SKM-1 (cell line): ENCODE data around the gene NSG1.

Experiments
- DNase-seq: peaks from one replicate; lab custom pipeline; 2025; ENCODE audit not compliant: unreplicated experiment; lab: John Stamatoyannopoulos, UW

The NSG1 gene

GRCh38 chr4:4430492-4431195 is 43.7 kb downstream of the NSG1 start:
- DNase-seq = peak; percentile 14

- no peak for DNase-seq
Measured at GRCh38 chr4:4432341-4433125, 45.6 kb downstream of the NSG1 start.

- no peak for DNase-seq
Measured at GRCh38 chr4:4433941-4434340, 47.0 kb downstream of the NSG1 start.

- DNase-seq = no peak
Measured at GRCh38 chr4:4436244-4436823, 49.4 kb downstream of the NSG1 start.

- no peak for DNase-seq
Measured at GRCh38 chr4:4437798-4438470, 51.0 kb downstream of the NSG1 start.

GRCh38 chr4:4438891-4439290 is 52.0 kb downstream of the NSG1 start:
- no peak for DNase-seq

- no peak for DNase-seq
Measured at GRCh38 chr4:4439782-4440181, 52.9 kb downstream of the NSG1 start.

GRCh38 chr4:4440333-4441061 is 53.6 kb downstream of the NSG1 start:
- DNase-seq = no peak

GRCh38 chr4:4443821-4444220 is 56.9 kb downstream of the NSG1 start:
- no peak for DNase-seq

- DNase-seq = no peak
Measured at GRCh38 chr4:4446434-4446833, 59.5 kb downstream of the NSG1 start.

- no peak for DNase-seq
Measured at GRCh38 chr4:4455210-4455865, 68.4 kb downstream of the NSG1 start.

- DNase-seq = no peak
Measured at GRCh38 chr4:4456351-4456750, 69.4 kb downstream of the NSG1 start.

GRCh38 chr4:4456816-4457578 is 70.1 kb downstream of the NSG1 start:
- DNase-seq = no peak

GRCh38 chr4:4457803-4458553 is 71.1 kb downstream of the NSG1 start:
- DNase-seq = no peak

GRCh38 chr4:4459181-4459580 is 72.3 kb downstream of the NSG1 start:
- DNase-seq = no peak

- no peak for DNase-seq
Measured at GRCh38 chr4:4460759-4461158, 73.9 kb downstream of the NSG1 start.

- DNase-seq = no peak
Measured at GRCh38 chr4:4461178-4461577, 74.3 kb downstream of the NSG1 start.

GRCh38 chr4:4461850-4462249 is 74.9 kb downstream of the NSG1 start:
- no peak for DNase-seq

GRCh38 chr4:4462970-4463369 is 76.1 kb downstream of the NSG1 start:
- no peak for DNase-seq
